Measurements from ENCODE around the gene TBPL1. TPM values are rescaled to one million over a fixed set of nuclear protein-coding genes. Genes with fewer than 3 reads are reported as not detected.
"Not testable (repeated sequence)": the region's sequence is repeated elsewhere in the genome, so short reads cannot be mapped to it uniquely, and the experiment has no call there.

TBPL1 gene
- total RNA-seq, 1 donor from 2014 or later: 18.7 TPM

GRCh38 chr6:133966654-133967329 is 13.8 kb downstream of the TBPL1 start:
- no peaks in the 10 kb centered on the region for H3K4me1 ChIP-seq
- H3K36me3 ChIP-seq: no peaks in the 10 kb centered on the region
- intact Hi-C loops (cut with DNase I): no loop called here
- no peak for ATAC-seq
- H3K4me3 ChIP-seq: no peak overlapping the region
- no peak for DNase-seq
- no peaks in the 10 kb centered on the region for H3K9me3 ChIP-seq
- no peak for TF ChIP-seq CTCF (IDR thresholded peaks at IDR 0.05)
- H3K27ac ChIP-seq: no peak overlapping the region
- no peaks in the 10 kb centered on the region for H3K27me3 ChIP-seq

- ATAC-seq: no peak
- intact Hi-C loops (cut with DNase I): no loop called here
- TF ChIP-seq CTCF (IDR thresholded peaks at IDR 0.05): no peak
- Histone ChIP-seq H3K36me3 (no peaks in the 10 kb centered on the region), H3K4me3 (no peak overlapping the region), H3K27me3 (no peaks in the 10 kb centered on the region), H3K9me3 (no peaks in the 10 kb centered on the region), H3K27ac (no peak overlapping the region), H3K4me1 (no peaks in the 10 kb centered on the region)
- no peak for DNase-seq
Measured at GRCh38 chr6:133967347-133967746, 14.3 kb downstream of the TBPL1 start.

GRCh38 chr6:133967835-133968234 is 14.8 kb downstream of the TBPL1 start:
- intact Hi-C loops (cut with DNase I); H3K36me3 ChIP-seq; H3K27me3 ChIP-seq; ATAC-seq; H3K4me1 ChIP-seq; H3K4me3 ChIP-seq; DNase-seq; H3K9me3 ChIP-seq; H3K27ac ChIP-seq: not testable (repeated sequence)

GRCh38 chr6:133969285-133969920 is 16.4 kb downstream of the TBPL1 start:
- H3K27ac ChIP-seq: no peak overlapping the region
- no peaks in the 10 kb centered on the region for H3K4me1 ChIP-seq
- no peak for DNase-seq
- H3K9me3 ChIP-seq: no peaks in the 10 kb centered on the region
- no peaks in the 10 kb centered on the region for H3K27me3 ChIP-seq
- H3K36me3 ChIP-seq: no peaks in the 10 kb centered on the region
- intact Hi-C loops (cut with DNase I): no loop called here
- no peak for ATAC-seq
- H3K4me3 ChIP-seq: no peak overlapping the region
- TF ChIP-seq CTCF (IDR thresholded peaks at IDR 0.05): no peak

GRCh38 chr6:133969921-133970295 is 16.9 kb downstream of the TBPL1 start:
- intact Hi-C loops (cut with DNase I): no loop called here
- no peaks in the 10 kb centered on the region for H3K4me1 ChIP-seq
- no peaks in the 10 kb centered on the region for H3K27me3 ChIP-seq
- ATAC-seq (no peak), DNase-seq (no peak)
- no peak for TF ChIP-seq CTCF (IDR thresholded peaks at IDR 0.05)
- H3K4me3 ChIP-seq: no peak overlapping the region
- no peak overlapping the region for H3K27ac ChIP-seq
- no peaks in the 10 kb centered on the region for H3K36me3 ChIP-seq
- no peaks in the 10 kb centered on the region for H3K9me3 ChIP-seq

- no peak for TF ChIP-seq CTCF (IDR thresholded peaks at IDR 0.05)
- H3K36me3 ChIP-seq: no peaks in the 10 kb centered on the region
- ATAC-seq (no peak), DNase-seq (no peak)
- no peak overlapping the region for H3K4me3 ChIP-seq
- intact Hi-C loops (cut with DNase I): no loop called here
- no peaks in the 10 kb centered on the region for H3K9me3 ChIP-seq
- no peaks in the 10 kb centered on the region for H3K4me1 ChIP-seq
- H3K27me3 ChIP-seq: no peaks in the 10 kb centered on the region
- H3K27ac ChIP-seq: no peak overlapping the region
Measured at GRCh38 chr6:133971861-133972260, 18.8 kb downstream of the TBPL1 start.
